Uterus (tissue), 2 donors: ENCODE results near the gene ADCY2.

ENCODE experiments used
- CTCF ChIP-seq, 4 experiments: fragments of 200-600 bp in 2 of 4; fragments of 450-650 bp in 2 of 4; sonication (generic) in 2 of 4; IDR thresholded peaks; one replicate each; pipeline ENCODE4 v1.5.1; 2016 to 2019; ENCODE audit warnings: antibody characterized with exemption in 4 of 4, mild to moderate bottlenecking in 2 of 4, moderate library complexity in 1 of 4
- POLR2A ChIP-seq, 2 donors: fragments of 450-650 bp; IDR thresholded peaks; one replicate each; pipeline ENCODE4 v1.6.1; 2016; ENCODE audit warnings: antibody characterized with exemption in 2 of 2, mild to moderate bottlenecking in 1 of 2, moderate library complexity in 1 of 2

- TF ChIP-seq CTCF (IDR thresholded peaks at IDR 0.05) (no peak), POLR2A (IDR thresholded peaks at IDR 0.05) (no peak)
Measured at GRCh38 chr5:7377761-7378160, 18.2 kb upstream of the ADCY2 start.
